HG03025 (cell line): ENCODE measurements around the gene GALR3.
"Not testable (repeated sequence)": the region's sequence is repeated elsewhere in the genome, so short reads cannot be mapped to it uniquely, and the experiment has no call there.

Source experiments
- ATAC-seq: cut with Tn5 transposase; IDR thresholded peaks from one replicate; pipeline ENCODE4 v1.9.1; 2021; ENCODE audit warnings: mild to moderate bottlenecking, moderate library complexity; ENCODE audit not compliant: unreplicated experiment, low FRiP score

GALR3 gene

GRCh38 chr22:37823134-37823985 lies at the start of gene GALR3:
TSS of gene GALR3 (plus strand) at chr22:37823382. CDS start at chr22:37823407, 25 bp downstream.
- no peak for ATAC-seq

GRCh38 chr22:37774728-37775127 lies 48.5 kb upstream of the GALR3 start:
- no peak for ATAC-seq

- no peak for ATAC-seq
Observed at GRCh38 chr22:37775785-37776638, 47.2 kb upstream of the GALR3 start.

GRCh38 chr22:37776639-37777005 lies 46.6 kb upstream of the GALR3 start:
- no peak for ATAC-seq

GRCh38 chr22:37777122-37777687 lies 46.0 kb upstream of the GALR3 start:
- no peak for ATAC-seq

- no peak for ATAC-seq
Observed at GRCh38 chr22:37778370-37779009, 44.7 kb upstream of the GALR3 start.

GRCh38 chr22:37781434-37782059 lies 41.6 kb upstream of the GALR3 start:
- ATAC-seq: no peak

GRCh38 chr22:37782340-37783168 lies 40.6 kb upstream of the GALR3 start:
- no peak for ATAC-seq

- no peak for ATAC-seq
Observed at GRCh38 chr22:37784829-37785495, 38.2 kb upstream of the GALR3 start.

- ATAC-seq: no peak
Observed at GRCh38 chr22:37790234-37790633, 32.9 kb upstream of the GALR3 start.

- no peak for ATAC-seq
Observed at GRCh38 chr22:37792494-37792893, 30.7 kb upstream of the GALR3 start.

- ATAC-seq: no peak
Observed at GRCh38 chr22:37794376-37794775, 28.8 kb upstream of the GALR3 start.

- ATAC-seq: no peak
Observed at GRCh38 chr22:37796079-37796478, 27.1 kb upstream of the GALR3 start.

GRCh38 chr22:37797259-37797658 lies 25.9 kb upstream of the GALR3 start:
- not testable (repeated sequence) for ATAC-seq

- ATAC-seq: no peak
Observed at GRCh38 chr22:37797874-37798500, 25.2 kb upstream of the GALR3 start.

GRCh38 chr22:37799979-37800378 lies 23.2 kb upstream of the GALR3 start:
- ATAC-seq: not testable (repeated sequence)

- ATAC-seq: no peak
Observed at GRCh38 chr22:37801946-37802309, 21.3 kb upstream of the GALR3 start.
